IgD-negative memory B cell (primary cell): Measurements from ENCODE around the gene NPM1. TPM values are rescaled to one million over a fixed set of nuclear protein-coding genes. Genes with fewer than 3 reads are reported as not detected.

ENCODE experiments used
- H3K27ac Mint-ChIP-seq, 3 donors: one replicate each; pipeline ENCODE4 v1.8.0; 2020 to 2022; ENCODE audit warnings: mild to moderate bottlenecking in 3 of 3, mixed read lengths in 3 of 3, moderate library complexity in 1 of 3
- H3K27me3 Mint-ChIP-seq: one replicate; pipeline ENCODE4 v1.8.0; 2021; ENCODE audit warnings: mixed read lengths
- H3K36me3 Mint-ChIP-seq: one replicate; pipeline ENCODE4 v1.8.0; 2020; ENCODE audit warnings: mild to moderate bottlenecking, mixed read lengths
- H3K4me1 Mint-ChIP-seq, 3 donors: one replicate each; pipeline ENCODE4 v1.8.0; 2020 to 2022; ENCODE audit warnings: mixed read lengths in 3 of 3, mild to moderate bottlenecking in 1 of 3
- H3K4me3 Mint-ChIP-seq, 4 donors: one replicate each; pipeline ENCODE4 v1.8.0; 2020 to 2022; ENCODE audit warnings: mild to moderate bottlenecking in 4 of 4, mixed read lengths in 4 of 4, moderate library complexity in 3 of 4
- H3K9me3 Mint-ChIP-seq, 3 donors: one replicate each; pipeline ENCODE4 v1.8.0; 2020 to 2021; ENCODE audit warnings: mixed read lengths in 3 of 3, mild to moderate bottlenecking in 1 of 3
- polyA plus RNA-seq: library from polyadenylated mRNA; unstranded; fragments of 300-500 nt; fragmentation: Illumina TruSeq; gene quantifications from one replicate; pipeline ENCODE4 v1.2.3, GENCODE V29; 2021

The NPM1 gene
- polyA plus RNA-seq, 1 donor from 2014 or later, result 715 TPM

- Mint-ChIP-seq H3K4me3 (no peak overlapping the region), H3K27me3 (peaks cover 1% of the 10 kb centered on the region), H3K9me3 (no peaks in the 10 kb centered on the region), H3K27ac (no peak overlapping the region), H3K4me1 (no peaks in the 10 kb centered on the region), H3K36me3 (no peaks in the 10 kb centered on the region)
Observed at GRCh38 chr5:171436804-171437285, 49.2 kb downstream of the NPM1 start.

- H3K4me3 Mint-ChIP-seq, result no peak overlapping the region
- H3K36me3 Mint-ChIP-seq, result no peaks in the 10 kb centered on the region
- peaks cover 1% of the 10 kb centered on the region for H3K27me3 Mint-ChIP-seq
- H3K27ac Mint-ChIP-seq, result no peak overlapping the region
- no peaks in the 10 kb centered on the region for H3K9me3 Mint-ChIP-seq
- no peaks in the 10 kb centered on the region for H3K4me1 Mint-ChIP-seq
Observed at GRCh38 chr5:171437286-171437821, 49.7 kb downstream of the NPM1 start.

GRCh38 chr5:171438738-171439137, 51.1 kb downstream of the NPM1 start:
- Mint-ChIP-seq H3K4me3 (no peak overlapping the region), H3K27ac (no peak overlapping the region), H3K9me3 (no peaks in the 10 kb centered on the region), H3K4me1 (peaks cover 0 to 2% (median 0%) of the 10 kb centered on the region in 3 donors), H3K27me3 (peaks cover 4% of the 10 kb centered on the region), H3K36me3 (no peaks in the 10 kb centered on the region)

- H3K9me3 Mint-ChIP-seq, result no peaks in the 10 kb centered on the region
- H3K36me3 Mint-ChIP-seq, result no peaks in the 10 kb centered on the region
- peaks cover 0 to 2% (median 0%) of the 10 kb centered on the region in 3 donors for H3K4me1 Mint-ChIP-seq
- peaks cover 4% of the 10 kb centered on the region for H3K27me3 Mint-ChIP-seq
- no peak overlapping the region for H3K4me3 Mint-ChIP-seq
- H3K27ac Mint-ChIP-seq, result no peak overlapping the region
Observed at GRCh38 chr5:171441246-171441791, 53.7 kb downstream of the NPM1 start.

GRCh38 chr5:171442287-171443042, 54.8 kb downstream of the NPM1 start:
- H3K4me1 Mint-ChIP-seq, result peaks cover 0 to 2% (median 0%) of the 10 kb centered on the region in 3 donors
- peak overlapping the region in 1 of 3 donors; percentile 34 for H3K27ac Mint-ChIP-seq
- no peaks in the 10 kb centered on the region for H3K9me3 Mint-ChIP-seq
- H3K4me3 Mint-ChIP-seq, result no peak overlapping the region
- peaks cover 4% of the 10 kb centered on the region for H3K27me3 Mint-ChIP-seq
- peaks cover 3% of the 10 kb centered on the region for H3K36me3 Mint-ChIP-seq

- H3K9me3 Mint-ChIP-seq, result no peaks in the 10 kb centered on the region
- peaks cover 3% of the 10 kb centered on the region for H3K36me3 Mint-ChIP-seq
- H3K4me1 Mint-ChIP-seq, result peaks cover 0 to 2% (median 0%) of the 10 kb centered on the region in 3 donors
- H3K27ac Mint-ChIP-seq, result no peak overlapping the region
- H3K27me3 Mint-ChIP-seq, result peaks cover 11% of the 10 kb centered on the region
- H3K4me3 Mint-ChIP-seq, result no peak overlapping the region
Observed at GRCh38 chr5:171444582-171444981, 56.9 kb downstream of the NPM1 start.

- Mint-ChIP-seq H3K9me3 (no peaks in the 10 kb centered on the region), H3K4me3 (no peak overlapping the region), H3K27me3 (peaks cover 16% of the 10 kb centered on the region), H3K4me1 (peaks cover 0 to 2% (median 0%) of the 10 kb centered on the region in 3 donors), H3K27ac (no peak overlapping the region), H3K36me3 (peaks cover 3% of the 10 kb centered on the region)
Observed at GRCh38 chr5:171445644-171446516, 58.2 kb downstream of the NPM1 start.

- peaks cover 0 to 2% (median 0%) of the 10 kb centered on the region in 3 donors for H3K4me1 Mint-ChIP-seq
- H3K36me3 Mint-ChIP-seq, result peaks cover 3% of the 10 kb centered on the region
- H3K27ac Mint-ChIP-seq, result peak overlapping the region in 1 of 3 donors; percentile 1
- no peaks in the 10 kb centered on the region for H3K9me3 Mint-ChIP-seq
- peaks cover 22% of the 10 kb centered on the region for H3K27me3 Mint-ChIP-seq
- H3K4me3 Mint-ChIP-seq, result no peak overlapping the region
Observed at GRCh38 chr5:171447226-171447625, 59.6 kb downstream of the NPM1 start.

- H3K27me3 Mint-ChIP-seq, result peaks cover 37% of the 10 kb centered on the region
- no peaks in the 10 kb centered on the region for H3K4me1 Mint-ChIP-seq
- H3K4me3 Mint-ChIP-seq, result no peak overlapping the region
- H3K9me3 Mint-ChIP-seq, result no peaks in the 10 kb centered on the region
- H3K36me3 Mint-ChIP-seq, result peaks cover 3% of the 10 kb centered on the region
- H3K27ac Mint-ChIP-seq, result peak overlapping the region in 1 of 3 donors; percentile 71
Observed at GRCh38 chr5:171449426-171449825, 61.8 kb downstream of the NPM1 start.

GRCh38 chr5:171450423-171451331, 63.0 kb downstream of the NPM1 start:
- H3K4me3 Mint-ChIP-seq, result no peak overlapping the region
- H3K27ac Mint-ChIP-seq, result no peak overlapping the region
- H3K9me3 Mint-ChIP-seq, result no peaks in the 10 kb centered on the region
- no peaks in the 10 kb centered on the region for H3K4me1 Mint-ChIP-seq
- peaks cover 37% of the 10 kb centered on the region for H3K27me3 Mint-ChIP-seq
- peaks cover 3% of the 10 kb centered on the region for H3K36me3 Mint-ChIP-seq

GRCh38 chr5:171451421-171451820, 63.8 kb downstream of the NPM1 start:
- no peak overlapping the region for H3K27ac Mint-ChIP-seq
- peaks cover 0 to 3% (median 0%) of the 10 kb centered on the region in 3 donors for H3K9me3 Mint-ChIP-seq
- H3K4me3 Mint-ChIP-seq, result no peak overlapping the region
- H3K27me3 Mint-ChIP-seq, result peaks cover 37% of the 10 kb centered on the region
- H3K36me3 Mint-ChIP-seq, result peaks cover 3% of the 10 kb centered on the region
- no peaks in the 10 kb centered on the region for H3K4me1 Mint-ChIP-seq

GRCh38 chr5:171453056-171453725, 65.5 kb downstream of the NPM1 start:
- H3K4me1 Mint-ChIP-seq, result no peaks in the 10 kb centered on the region
- H3K27me3 Mint-ChIP-seq, result peaks cover 39% of the 10 kb centered on the region
- peak overlapping the region in 1 of 4 donors; percentile 55 for H3K4me3 Mint-ChIP-seq
- H3K36me3 Mint-ChIP-seq, result no peaks in the 10 kb centered on the region
- H3K9me3 Mint-ChIP-seq, result peaks cover 0 to 3% (median 0%) of the 10 kb centered on the region in 3 donors
- H3K27ac Mint-ChIP-seq, result no peak overlapping the region

GRCh38 chr5:171453988-171454387, 66.3 kb downstream of the NPM1 start:
- Mint-ChIP-seq H3K27ac (no peak overlapping the region), H3K27me3 (peaks cover 34% of the 10 kb centered on the region), H3K9me3 (peaks cover 0 to 3% (median 0%) of the 10 kb centered on the region in 3 donors), H3K4me3 (no peak overlapping the region), H3K4me1 (no peaks in the 10 kb centered on the region), H3K36me3 (no peaks in the 10 kb centered on the region)
